Stimulated activated CD8-positive, alpha-beta memory T cell treated with anti-CD3 and anti-CD28 coated beads, Interleukin-12 subunit alpha, Interleukin-12 subunit beta, amount 100 ng/mL, for 1 hour (primary cell): ENCODE results near the gene FCN1.

Source experiments
- DNase-seq: peaks from one replicate; pipeline ENCODE4 v3.0.0-alpha.2; 2020; ENCODE audit warnings: low read depth

The FCN1 gene

DNA sequence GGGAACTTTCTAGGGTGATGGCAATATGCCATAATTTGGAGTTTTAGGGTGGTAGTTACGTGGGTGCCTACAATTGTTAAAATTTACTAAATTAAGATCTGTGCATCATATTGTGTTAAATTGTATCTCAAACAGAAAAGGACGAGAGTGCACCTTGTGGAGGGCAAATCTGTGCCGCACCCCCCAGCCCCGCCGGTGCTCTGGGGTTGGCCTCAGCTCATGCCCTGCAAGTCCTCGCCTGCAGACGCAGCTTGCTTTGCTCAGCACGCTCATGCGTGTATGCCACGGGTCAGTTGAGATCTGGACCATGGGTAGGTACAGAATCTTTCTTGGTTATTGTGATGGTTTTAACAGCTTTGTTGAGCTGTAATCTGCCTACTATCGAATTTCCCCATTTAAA, 33.7 kb upstream of the FCN1 start:
- DNase-seq, result no peak

DNA sequence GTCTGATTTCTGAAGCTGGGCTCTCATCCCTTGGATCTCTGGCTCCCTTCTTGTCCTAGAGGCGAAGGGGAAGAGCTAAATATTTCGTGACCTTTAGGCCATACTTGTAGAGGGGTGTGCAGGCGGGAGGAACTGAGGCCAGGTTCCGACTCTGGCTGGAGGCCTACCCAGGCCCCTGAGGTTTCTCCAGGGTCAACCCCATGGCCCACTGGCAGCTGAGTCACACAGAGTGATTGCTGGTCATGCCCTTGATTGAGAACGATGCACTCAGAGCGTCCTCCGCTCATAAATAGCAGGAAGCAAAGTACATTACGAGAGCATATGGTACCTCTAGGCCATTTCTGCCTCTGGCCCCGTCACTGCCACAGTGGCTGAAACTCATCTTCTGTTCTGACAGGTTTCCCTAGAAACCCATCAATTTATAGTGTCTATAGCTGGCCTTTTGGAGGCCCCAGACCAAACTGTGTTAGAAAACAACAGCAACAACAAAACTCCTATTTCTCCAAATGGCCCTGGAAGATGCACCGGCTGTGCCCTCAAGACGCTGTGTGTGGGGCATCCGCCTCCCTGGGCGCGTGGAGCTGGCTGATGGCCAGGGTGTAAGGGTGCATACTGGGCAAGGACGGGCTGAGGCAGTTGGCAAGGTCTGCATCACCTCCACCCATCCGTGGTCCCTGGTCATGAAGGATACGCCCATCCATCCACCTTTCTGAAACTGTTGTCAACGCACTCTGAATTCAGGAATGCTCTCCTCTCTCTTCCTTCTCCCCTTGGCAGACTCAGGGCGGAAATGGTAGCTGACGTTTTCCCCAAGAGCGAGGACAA, 32.9 kb upstream of the FCN1 start:
- no peak for DNase-seq

DNA sequence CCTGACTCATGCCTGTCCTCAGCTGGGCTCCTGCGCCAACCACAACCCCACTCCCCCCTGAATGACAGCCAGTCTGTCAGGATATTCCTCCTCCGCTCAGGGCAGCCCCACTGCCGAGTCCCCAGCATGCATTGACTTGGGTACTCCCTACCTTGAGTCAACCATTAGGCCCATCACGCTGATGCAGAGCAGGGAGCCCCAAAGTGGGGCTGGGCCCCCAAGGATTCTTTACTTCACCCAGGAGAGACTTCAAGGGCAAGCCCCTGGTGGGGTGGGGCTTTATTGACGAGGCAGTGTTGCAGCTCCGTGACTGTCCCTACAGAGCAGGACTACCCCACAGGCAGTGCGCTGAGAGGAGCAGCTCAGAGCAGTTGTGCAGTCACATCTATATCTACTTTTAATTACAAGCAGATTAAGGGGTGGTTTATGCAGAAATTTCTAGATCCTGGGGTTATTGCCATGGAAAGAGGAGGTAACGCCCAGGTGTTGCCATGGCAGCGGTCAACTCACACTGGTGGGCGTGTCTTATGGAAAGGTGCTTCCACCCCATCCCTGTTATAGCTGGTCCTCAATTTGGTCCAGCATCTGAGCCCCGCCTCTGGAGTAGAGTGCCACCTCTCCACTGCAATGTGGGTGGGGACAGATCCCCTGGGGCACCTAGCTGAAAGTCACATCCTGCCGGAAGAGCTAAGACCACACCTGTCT, 32.1 kb upstream of the FCN1 start:
- DNase-seq, result no peak

DNA sequence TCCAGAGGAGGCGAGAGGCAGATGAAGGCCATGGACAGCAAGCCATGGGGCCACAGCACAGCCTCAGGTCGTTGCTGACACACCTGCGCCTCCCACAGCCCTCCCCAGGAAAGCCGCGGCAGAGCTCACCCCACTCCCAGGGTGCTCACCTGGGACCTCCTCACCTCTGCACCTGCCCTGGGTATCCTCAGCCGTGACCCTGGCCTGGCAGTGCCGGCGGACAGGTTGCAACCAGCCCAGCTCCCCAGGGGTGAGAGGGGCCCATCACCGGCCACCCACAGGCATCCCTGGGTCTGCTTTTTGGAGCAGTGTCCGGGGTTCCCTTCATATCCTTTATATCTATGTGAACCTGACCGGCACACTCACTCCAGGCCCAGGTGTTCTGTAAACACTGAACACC, 30.4 kb upstream of the FCN1 start:
- no peak for DNase-seq

DNA sequence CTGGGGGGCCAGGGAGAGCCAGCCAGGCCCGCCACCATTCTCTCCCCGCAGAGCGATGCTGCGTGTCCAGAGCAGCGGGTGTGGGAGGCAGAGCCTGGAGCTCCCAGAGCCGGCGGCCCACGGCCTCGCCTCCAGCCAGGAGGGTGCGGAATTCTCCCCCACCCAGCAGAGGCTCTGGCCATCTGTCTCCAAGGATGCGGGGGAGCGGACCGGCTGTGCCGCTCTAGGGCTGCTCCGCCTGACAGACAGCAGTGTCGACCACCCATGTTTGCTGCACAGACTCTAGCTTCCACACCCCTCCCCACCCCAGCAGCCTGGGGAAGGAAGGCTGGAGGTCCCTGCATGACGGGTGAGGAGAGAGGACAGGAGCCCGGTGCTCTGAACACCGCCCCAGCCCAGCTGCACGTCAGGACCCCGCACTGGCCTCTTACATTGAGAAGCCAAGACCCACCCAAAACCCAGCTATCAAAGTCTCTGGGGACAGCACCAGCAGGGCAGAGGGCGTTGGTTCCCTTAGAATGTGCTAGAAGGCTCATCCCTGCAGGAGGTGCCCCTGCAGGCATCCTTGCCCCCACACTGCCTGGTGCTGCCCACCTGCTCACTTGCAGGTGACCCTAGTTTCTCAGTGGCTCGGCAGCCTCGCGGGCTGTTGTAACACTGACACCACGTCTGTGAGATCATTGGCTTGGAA, 29.7 kb upstream of the FCN1 start:
- DNase-seq, result no peak

DNA sequence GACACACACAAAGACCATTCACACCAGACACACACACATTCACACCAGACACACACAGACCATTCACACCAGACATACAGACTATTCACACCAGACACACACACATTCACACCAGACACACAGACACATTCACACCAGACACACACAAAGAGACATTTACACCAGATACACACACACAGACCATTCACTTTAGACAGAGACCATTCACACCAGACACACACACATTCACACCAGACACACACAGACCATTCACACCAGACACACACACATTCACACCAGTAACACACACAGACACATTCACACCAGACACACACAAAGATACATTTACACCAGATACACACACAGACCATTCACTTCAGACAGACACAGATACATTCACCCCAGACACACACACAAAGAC, 29.0 kb upstream of the FCN1 start:
- no peak for DNase-seq

DNA sequence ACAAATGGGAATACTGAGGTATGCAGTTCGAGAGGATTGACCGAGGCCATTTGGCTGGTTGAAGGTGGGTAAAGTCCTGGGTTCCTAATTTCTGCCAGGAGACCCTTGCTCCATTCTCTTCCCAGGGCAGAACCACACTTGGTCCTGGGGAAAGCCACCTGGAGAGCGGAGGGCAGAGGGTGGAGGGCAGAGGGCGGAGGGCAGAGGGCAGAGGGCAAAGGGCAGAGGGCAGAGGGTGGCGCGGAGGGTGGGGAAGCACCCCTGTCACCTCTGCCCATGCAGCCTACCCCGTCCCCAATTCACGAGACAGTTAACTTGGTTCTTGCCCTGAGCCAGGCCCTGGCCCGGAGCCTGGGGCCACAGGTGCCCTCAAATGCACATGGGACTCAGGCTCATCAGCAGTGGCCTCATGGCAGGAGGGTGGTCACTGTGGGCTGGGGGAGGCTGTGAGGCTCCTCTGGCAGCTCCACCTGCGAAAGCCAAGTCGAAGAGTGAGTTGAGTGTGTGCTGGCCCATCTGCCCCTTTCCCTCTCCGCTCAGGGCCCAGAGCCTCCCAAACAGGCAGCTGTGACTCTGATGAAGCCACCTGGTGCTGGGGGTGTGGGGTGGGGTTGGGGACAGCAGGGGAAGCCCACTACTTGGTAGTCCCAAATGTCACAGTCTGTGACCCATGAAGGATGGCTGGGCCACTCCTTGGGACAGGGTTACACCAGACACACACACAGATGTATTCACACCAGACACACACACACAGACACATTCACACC, 28.0 kb upstream of the FCN1 start:
- no peak for DNase-seq

DNA sequence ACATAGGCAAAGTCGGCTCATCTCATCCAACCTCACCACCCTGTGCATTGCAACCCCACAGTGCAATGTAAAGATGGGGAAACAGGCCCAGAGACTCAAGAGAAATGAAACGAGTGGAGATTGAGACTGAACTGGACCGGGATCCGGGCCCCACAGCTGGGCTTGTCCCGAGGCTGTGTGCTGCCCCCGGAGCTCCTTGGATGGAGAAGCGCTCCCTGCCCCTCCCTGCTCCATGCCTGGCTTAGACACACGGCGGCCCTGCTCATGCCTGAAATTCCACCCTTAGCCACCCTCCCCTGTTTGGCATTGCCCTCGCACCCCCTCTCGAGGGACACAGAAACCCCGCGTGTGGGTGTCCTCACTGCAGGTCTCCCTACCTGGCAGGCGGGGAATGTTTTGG, 27.2 kb upstream of the FCN1 start:
- DNase-seq, result no peak

DNA sequence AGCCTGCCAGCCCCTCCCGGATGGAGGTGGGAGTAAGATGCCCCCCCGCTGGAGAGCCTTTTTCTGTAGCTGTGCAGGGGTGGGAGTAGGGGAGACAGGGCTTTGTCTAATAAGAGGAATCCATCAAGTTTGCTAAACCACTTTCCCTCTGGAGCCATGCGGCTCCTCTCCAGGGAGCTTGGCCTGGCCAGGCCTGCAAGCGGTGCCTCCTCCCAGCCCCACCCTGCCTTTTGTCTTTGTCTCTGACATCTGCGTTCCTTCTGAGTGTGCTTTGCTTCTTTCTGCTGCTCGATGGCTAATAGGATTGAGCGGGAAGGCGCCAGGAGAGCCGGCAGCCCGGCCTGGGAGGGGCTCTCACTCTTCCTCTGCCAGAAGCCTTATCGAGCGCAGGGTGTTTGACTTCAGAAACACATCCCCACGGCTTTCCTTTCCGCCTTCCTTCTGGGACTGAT, 26.7 kb upstream of the FCN1 start:
- no peak for DNase-seq

DNA sequence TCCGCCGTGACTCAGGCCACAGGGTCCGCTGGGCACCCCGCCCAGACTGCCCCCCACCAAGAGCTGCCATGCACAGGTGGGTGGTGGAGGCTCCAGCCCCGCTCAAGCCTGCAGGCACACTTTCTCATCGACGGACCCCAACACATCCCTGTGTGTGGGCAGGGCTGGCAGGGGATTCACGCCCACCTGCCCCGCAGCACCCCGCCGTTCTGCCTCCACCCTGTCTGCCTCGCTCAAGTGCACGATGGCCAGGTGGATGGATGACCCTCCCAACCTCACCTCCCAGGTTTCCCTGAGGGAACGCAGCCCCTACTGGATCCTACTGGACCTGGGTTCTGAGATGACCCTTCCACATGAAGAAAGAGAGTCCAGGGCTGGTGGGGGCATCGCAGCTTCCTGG, 26.1 kb upstream of the FCN1 start:
- no peak for DNase-seq

DNA sequence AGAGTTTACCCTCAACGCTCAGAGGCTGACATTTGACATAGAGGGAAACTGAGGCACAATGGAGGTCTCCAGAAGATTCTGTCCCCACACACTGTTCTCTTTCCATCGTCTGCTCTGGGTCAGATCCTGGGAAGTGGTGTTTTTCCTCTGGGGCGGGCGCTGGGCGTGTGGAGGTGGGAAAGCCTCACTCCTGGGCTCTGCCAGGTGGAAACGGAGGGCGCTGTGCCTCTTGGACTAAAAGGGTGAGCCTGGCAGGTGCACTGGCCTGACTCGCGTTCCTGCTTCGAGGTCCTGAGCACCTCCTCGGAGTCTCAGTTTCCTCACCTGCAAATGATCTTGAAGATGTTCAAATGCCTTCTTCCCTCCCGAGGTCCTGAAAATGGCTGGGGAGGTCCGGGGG, 25.7 kb upstream of the FCN1 start:
- DNase-seq, result no peak

DNA sequence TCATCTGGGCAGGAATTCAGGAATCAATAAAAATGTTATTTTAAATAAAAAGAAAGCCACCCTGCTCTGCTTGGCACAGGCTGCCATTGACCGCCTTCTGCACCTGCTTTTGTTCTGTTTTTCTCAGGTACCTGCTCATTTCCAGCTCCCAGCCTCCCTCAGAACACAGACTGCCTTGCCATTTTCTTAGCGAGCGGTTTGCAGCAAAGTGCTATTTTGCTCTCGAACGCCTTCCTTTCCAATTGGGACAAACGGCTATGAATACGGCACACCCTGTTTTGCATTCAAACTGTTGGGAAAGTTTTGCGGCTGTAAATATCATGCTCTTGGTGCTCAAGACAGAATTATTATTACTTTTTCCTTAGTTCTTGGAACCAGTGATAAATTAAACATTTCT, 25.1 kb upstream of the FCN1 start:
- no peak for DNase-seq

DNA sequence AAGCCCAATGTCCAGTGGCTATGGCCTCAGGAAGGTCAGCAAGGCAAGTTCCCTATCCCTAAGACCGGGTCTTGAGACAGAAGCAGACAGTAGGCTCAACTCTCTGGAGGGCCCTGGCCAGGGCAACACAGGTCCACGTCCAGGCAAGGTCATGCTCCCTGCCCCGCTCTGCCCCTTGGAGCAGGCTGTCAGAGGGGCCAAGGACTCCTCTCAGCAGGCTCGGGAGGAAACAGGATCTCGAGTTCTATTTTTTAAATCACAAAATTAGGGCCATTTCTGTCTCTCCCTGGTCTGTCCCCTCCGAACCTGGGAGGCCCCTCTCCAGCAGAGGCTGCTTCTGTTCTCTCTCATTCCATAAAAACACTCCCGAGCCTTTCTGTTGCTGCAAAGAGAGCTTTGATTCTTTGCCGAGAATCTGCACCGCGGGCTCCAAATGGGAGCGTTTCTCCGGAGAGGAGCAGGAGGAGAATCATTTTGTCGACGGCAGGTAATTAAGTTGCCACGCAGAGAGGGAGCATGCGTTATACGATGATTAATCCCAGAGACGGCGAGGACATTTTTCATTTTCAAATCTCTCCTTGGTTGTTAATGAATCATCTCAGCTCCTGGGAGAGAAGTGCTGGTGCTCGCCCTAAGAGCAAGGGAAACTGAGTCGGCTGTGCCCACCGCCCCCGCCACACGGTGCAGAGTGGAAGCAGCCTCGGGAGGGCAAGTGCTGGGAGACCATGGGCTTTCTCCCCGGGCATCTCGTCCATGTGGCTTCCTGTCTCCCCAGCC, 24.5 kb upstream of the FCN1 start:
- no peak for DNase-seq

DNA sequence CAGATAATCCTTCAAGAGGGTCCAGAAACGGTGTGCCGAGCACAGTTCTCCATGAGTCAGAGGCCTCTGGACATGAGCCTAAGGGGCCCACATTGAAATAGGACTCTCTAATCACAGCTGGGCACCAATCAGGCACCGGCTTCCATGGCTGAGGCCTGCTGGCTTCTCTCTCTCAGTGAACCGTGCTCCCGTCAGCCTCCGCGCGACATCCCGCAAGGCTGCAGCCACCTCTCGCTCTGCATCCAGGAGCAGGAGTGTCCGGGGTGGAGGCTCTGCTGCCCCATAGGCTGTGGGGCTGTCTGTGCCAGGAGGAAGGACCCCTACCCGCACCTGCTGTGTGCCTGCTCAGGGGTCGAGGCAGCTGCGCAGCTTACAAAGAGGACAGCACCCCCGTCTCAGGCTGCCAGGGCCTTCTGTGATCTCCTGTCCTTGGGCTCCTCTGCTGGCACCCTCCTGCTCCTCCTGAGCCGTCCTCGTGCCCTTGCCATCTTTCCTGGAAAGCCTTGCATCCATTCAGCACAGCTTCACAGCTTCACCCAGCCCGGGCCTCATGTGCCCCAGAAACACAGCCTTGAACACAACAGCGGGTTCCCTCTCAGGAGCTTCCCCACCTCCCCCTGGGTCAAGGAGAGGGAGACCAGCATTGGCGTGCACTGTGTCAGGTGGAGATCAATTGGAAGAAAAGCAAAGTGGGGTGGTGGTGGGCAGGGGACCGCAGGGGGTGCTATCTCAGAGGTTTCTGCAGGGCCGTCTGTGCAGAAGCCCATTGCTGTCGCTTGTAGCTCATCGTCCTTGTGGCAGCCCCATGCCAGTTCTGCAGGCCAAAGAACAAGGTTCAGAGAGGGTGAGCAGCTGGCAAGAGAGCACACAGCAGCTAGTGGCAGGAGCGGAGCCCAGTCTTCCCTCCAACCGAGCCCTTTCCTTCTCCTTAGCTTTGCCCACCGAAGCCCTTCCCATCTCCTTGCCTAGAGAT, 22.8 kb upstream of the FCN1 start:
- no peak for DNase-seq

DNA sequence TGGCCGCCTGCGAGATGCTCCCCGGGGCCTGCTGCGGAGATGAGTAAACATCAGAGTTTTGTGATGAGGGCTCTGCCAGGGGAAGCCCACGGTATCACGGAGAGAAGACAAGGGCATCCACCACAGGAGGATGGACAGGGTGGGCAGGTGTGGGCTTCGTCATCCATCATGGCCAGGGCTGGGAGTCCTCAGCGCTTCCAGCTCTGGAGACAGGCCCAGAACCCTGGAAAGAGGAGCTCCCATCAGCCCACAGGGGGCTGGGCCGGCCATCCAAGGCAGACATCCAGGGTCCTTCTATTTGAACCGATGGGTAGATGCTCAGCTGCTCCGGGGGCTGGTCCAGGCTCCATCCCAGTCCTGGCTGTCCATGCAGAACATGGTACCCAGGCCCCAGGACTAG, 22.1 kb upstream of the FCN1 start:
- no peak for DNase-seq

DNA sequence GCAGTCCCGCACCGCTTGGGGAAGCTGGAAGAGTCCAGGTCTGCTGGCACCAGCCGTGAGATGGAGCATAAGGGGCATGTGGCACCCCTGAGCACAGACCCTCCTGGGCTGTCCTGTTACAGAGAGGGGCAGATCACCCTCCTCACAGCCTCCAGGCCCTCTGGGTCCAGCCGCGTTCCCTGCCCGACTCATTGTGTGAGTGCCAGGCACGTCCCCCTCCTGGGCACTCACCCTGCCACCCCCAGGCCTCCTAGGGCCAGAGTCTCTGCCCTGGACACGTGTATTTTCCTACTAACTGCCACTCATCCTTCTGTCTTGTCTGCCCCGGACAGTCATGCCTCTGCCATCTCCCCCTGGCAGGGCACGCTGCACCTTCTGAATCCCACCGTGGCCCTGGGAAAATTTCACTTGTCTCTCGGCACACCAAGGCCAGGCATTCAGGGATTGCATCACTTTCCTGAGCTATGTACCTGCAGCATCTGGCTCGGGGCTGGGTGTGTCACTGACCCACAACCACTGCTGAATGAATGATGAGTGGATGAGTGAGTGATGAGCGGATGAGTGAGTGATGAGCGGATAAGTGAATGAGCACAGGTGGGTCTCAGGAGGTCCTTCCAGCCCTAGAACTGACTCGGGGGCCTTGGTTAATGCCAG, 21.5 kb upstream of the FCN1 start:
- DNase-seq, result no peak

DNA sequence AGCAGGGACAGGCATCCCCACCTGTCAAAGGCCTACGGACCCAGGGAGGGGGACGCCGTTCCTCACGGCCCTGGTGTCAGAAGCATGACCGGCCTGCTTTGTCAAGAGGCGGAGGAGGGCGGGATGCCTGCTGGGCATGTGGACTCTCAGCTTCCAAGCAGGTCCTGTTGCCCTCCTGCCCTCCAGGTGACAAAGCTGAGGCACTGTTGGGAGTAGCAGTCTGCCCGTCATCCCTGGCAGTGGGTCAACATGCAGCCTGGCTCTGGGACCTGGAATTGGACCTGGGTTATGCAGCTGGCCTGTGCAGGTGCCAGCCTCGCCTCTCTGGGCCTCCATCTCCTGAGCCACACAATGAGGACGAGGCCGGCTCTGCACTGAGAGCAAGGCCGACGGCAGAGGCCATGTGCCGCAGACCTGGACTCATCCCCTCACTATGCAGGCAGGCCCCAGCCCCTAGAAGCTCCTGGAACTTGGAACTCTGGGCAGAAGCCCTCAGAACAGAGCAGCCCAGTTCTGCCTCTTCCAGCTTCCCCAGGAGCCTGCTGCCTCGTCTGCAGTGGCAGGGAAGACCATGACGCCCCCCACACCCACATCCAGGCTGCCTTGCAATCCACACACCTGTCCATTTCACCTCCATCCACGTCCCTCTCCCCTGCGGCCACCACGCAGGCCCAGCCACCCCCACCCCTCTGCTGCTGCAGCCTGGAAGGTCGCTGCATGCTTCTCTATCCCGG, 20.8 kb upstream of the FCN1 start:
- DNase-seq, result no peak

DNA sequence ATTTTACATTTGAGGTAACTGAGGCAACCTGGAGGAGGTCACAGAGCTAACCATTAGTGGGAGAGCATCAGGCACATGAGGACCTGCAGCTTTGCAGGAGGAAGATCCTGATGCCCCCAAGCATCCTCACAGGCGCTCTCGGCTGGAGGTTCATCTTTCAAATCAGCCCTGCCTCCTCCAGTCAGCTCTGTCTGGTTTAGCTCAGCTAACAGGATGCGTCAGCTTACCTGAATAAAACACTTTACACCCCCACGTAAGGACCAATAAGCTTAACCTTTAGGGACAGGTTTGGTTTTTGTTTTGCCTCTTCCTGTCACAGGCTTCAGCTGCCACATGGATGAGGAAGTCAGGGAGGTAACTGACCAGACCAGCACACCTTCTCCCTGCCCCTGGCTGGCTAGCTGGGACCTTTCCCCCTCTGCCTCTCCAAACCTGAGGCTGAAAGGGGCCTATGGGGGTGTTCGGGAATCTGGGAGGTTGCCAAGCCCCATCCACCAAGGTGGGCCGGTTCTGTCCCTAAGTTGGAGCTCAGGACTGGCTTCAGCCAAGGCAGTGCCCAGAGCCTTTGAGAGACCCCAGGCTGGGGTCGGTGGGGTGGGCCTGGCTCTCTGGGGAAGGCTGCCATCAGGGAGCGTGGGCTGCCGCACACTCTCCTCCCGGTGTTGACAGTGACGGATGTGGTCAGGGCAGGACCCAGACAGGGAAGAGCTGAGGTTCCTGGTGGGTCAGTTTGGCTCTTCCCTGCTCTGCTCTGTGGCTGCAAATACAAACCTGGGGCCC, 20.0 kb upstream of the FCN1 start:
- DNase-seq, result no peak
